HepG2 (cell line): Measurements from ENCODE around the gene WWC1. TPM values are rescaled to one million over a fixed set of nuclear protein-coding genes. Genes with fewer than 3 reads are reported as not detected.

Experiments used
- AGO2 ChIP-seq: fragments of 200-400 bp; formaldehyde crosslinking; optimal IDR thresholded peaks from 2 replicates; pipeline ENCODE3; 2017; ENCODE audit warnings: mild to moderate bottlenecking, low read depth, low read length, moderate library complexity
- ATF5 ChIP-seq: sonication (generic); formaldehyde crosslinking; IDR thresholded peaks from 2 replicates; pipeline ENCODE4 v1.4.0; 2020; ENCODE audit warnings: mild to moderate bottlenecking, low read depth, missing genetic modification reagents
- IRF2 ChIP-seq: IDR thresholded peaks from 2 replicates; pipeline ENCODE4 v1.6.1; 2018; ENCODE audit warnings: missing genetic modification reagents, missing compliant biosample characterization
- MXD3 ChIP-seq: IDR thresholded peaks from 2 replicates; pipeline ENCODE4 v1.6.1; 2016; ENCODE audit warnings: mild to moderate bottlenecking, missing biosample characterization, missing genetic modification reagents
- NFRKB ChIP-seq: fragments of 450-650 bp; IDR thresholded peaks from 2 replicates; pipeline ENCODE4 v1.6.1; 2017
- NR0B2 ChIP-seq: sonication (generic); formaldehyde crosslinking; IDR thresholded peaks from 2 replicates; pipeline ENCODE4 v1.4.0; 2020; ENCODE audit warnings: mild to moderate bottlenecking, missing genetic modification reagents
- NR2F6 ChIP-seq, 2 experiments: IDR thresholded peaks; 2 replicates each; pipeline ENCODE4 v1.6.1; 2016; ENCODE audit warnings: antibody characterized with exemption in 1 of 2, mild to moderate bottlenecking in 1 of 2
- PATZ1 ChIP-seq: sonication (generic); formaldehyde crosslinking; IDR thresholded peaks from 2 replicates; pipeline ENCODE4 v1.4.0; 2020; ENCODE audit warnings: missing genetic modification reagents
- PAWR ChIP-seq: sonication (generic); formaldehyde crosslinking; IDR thresholded peaks from 2 replicates; pipeline ENCODE4 v1.4.0; 2020; ENCODE audit warnings: missing genetic modification reagents, mild to moderate bottlenecking, borderline replicate concordance
- SP4 ChIP-seq: sonication (generic); formaldehyde crosslinking; IDR thresholded peaks from 2 replicates; pipeline ENCODE4 v1.8.1; 2023; ENCODE audit warnings: mild to moderate bottlenecking, missing genetic modification reagents
- ZBTB37 ChIP-seq: sonication (generic); formaldehyde crosslinking; IDR thresholded peaks from 2 replicates; pipeline ENCODE4 v1.4.0; 2020; ENCODE audit warnings: mild to moderate bottlenecking, missing genetic modification reagents
- ZFP37 ChIP-seq: sonication (generic); formaldehyde crosslinking; IDR thresholded peaks from 2 replicates; pipeline ENCODE4 v1.4.0; 2020; ENCODE audit warnings: missing genetic modification reagents, borderline replicate concordance
- ZFYVE20 ChIP-seq: sonication (generic); formaldehyde crosslinking; IDR thresholded peaks from 2 replicates; pipeline ENCODE4 v1.8.0; 2023; ENCODE audit warnings: low read depth, mild to moderate bottlenecking, moderate library complexity, missing genetic modification reagents, borderline replicate concordance
- ZHX1 ChIP-seq: sonication (generic); formaldehyde crosslinking; IDR thresholded peaks from 2 replicates; pipeline ENCODE4 v1.8.1; 2022; ENCODE audit warnings: low read depth, mild to moderate bottlenecking, missing genetic modification reagents
- ZNF414 ChIP-seq: sonication (generic); formaldehyde crosslinking; IDR thresholded peaks from 2 replicates; pipeline ENCODE4 v1.5.0; 2020; ENCODE audit warnings: missing genetic modification reagents
- ZNF567 ChIP-seq: sonication (generic); formaldehyde crosslinking; IDR thresholded peaks from 2 replicates; pipeline ENCODE4 v1.8.1; 2023; ENCODE audit warnings: mild to moderate bottlenecking, missing genetic modification reagents, borderline replicate concordance
- ZSCAN30 ChIP-seq: sonication (generic); formaldehyde crosslinking; IDR thresholded peaks from 2 replicates; pipeline ENCODE4 v1.5.0; 2020; ENCODE audit warnings: mild to moderate bottlenecking, missing genetic modification reagents
- polyA plus RNA-seq, 8 experiments: library from polyadenylated mRNA; depleted of rRNA in 3 of 8; stranded (reverse) in 7 of 8; unstranded in 1 of 8; fragments of >200 nt; fragmentation: Illumina TruSeq in 4 of 8; extraction: Trizol in 4 of 8; gene quantifications; 2 replicates each; pipeline versions ENCODE4 v1.2.1 to v1.2.3, GENCODE V29; 2011 to 2016; ENCODE audit warnings: low read depth in 4 of 8, missing spikeins in 1 of 8, mixed read lengths in 1 of 8; ENCODE audit not compliant: insufficient read depth in 1 of 8
- total RNA-seq, 5 experiments: library from RNA; depleted of rRNA; stranded (reverse); fragments of >200 nt; fragmentation: Illumina TruSeq; extraction: Trizol; gene quantifications; 2 replicates each; pipeline ENCODE4 v1.2.3, GENCODE V29; 2016; ENCODE audit warnings: low read depth in 1 of 5

Gene WWC1
- total and polyA plus RNA-seq, 2 of the 13 experiments (the other 11 are each of a cell fraction or from before 2014, with no cell fraction given), result 8.3 to 17.9 TPM

- 0 out of 2 replicates have a peak, but pooled peaks have one; percentile 25 for TF ChIP-seq ZHX1 (CRISPR knock-in tag)
- TF ChIP-seq AGO2, result no peak
- no peak for TF ChIP-seq ZNF567 (CRISPR knock-in tag)
- TF ChIP-seq ZBTB37 (CRISPR knock-in tag), result no peak
- no peak for TF ChIP-seq NR2F6 (IDR thresholded peaks at IDR 0.05)
- TF ChIP-seq NR2F6 (CRISPR knock-in tag; IDR thresholded peaks at IDR 0.05), result no peak
- TF ChIP-seq PAWR (CRISPR knock-in tag), result no peak
- no peak for TF ChIP-seq NFRKB
- TF ChIP-seq NR0B2 (CRISPR knock-in tag), result no peak
- TF ChIP-seq PATZ1 (CRISPR knock-in tag), result peak; percentile 78; the same call in 1 of the 2 replicates
- no peak for TF ChIP-seq IRF2
- TF ChIP-seq ZFP37 (CRISPR knock-in tag), result no peak
- peak; percentile 37; the same call in 1 of the 2 replicates for TF ChIP-seq SP4
- peak; percentile 49; the same call in 1 of the 2 replicates for TF ChIP-seq MXD3 (CRISPR knock-in tag)
- no peak for TF ChIP-seq ZNF414 (CRISPR knock-in tag)
- TF ChIP-seq ATF5 (CRISPR knock-in tag), result no peak
- TF ChIP-seq ZFYVE20, result no peak
- TF ChIP-seq ZSCAN30 (CRISPR knock-in tag), result no peak
Measured at GRCh38 chr5:168291342-168291963, at the start of gene WWC1 (continued).
